ENCODE measurements around the gene CHD3. TPM values are rescaled to one million over a fixed set of nuclear protein-coding genes. Genes with fewer than 3 reads are reported as not detected.

The CHD3 gene
- polyA plus RNA-seq, 1 donor from 2014 or later: 115 TPM

DNA sequence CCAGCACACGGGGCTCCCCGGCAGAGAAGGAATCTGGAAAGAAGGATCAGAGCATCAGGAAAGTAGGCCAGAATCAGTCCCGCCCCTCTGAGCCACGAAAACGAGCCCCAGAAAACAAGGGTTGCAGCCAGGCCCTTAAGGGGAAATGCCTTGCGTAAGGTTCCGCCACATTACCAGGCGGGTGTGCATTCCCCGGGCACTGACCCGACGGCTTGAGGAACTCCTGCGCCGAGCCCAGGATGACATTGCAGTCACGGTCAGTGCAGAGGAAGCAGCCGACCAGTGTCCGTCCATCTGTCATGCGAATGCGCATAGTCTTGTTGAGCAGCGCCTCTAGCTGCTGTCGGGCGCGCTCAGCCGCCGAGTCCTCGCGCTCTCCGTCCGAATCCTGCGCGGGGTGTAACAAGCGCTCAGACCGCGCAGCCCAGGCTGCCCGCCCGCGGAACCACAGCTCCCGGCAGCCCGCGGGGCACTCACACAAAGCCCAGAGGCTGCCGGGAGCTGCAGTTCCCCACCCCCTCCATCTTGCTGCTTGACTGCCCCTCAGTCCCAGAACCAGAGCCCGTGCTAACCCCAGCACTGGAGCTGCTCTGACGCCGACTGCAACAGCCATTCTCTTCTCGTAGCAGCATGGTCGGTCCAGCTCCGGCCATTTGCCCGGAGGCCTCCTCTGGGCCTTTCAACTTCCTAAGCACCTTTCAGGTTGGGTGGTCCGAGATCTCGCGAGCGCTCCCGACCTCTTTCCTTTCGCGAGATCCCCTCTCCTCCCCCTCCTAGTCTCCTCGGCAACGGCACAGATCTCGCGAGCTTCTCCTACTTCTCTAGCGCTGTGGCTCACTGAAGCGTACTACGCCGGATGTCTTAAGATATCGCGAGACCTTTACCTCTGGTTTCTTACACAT, 31.5 kb upstream of the CHD3 start, which contains the start of gene NAA38:
NAA38 (minus strand) TSS at position 749 of the 902 bp plus-strand sequence; CDS start at position 653, 96 bp downstream.
- H3K4me2 ChIP-seq (ENCODE audit: low read length): peak within 1 kb of the TSS; percentile 97
- H3F3A ChIP-seq (ENCODE audit: insufficient read depth, low read length, poor library complexity, severe bottlenecking): peaks cover 13% of the 10 kb centered on the region
- H3K4me3 ChIP-seq (ENCODE audit: low read length): peak within 1 kb of the TSS; percentile 85
- peak within 1 kb of the TSS; percentile 90 for H2AFZ ChIP-seq (ENCODE audit: low read depth, low read length)
- H4K20me1 ChIP-seq (ENCODE audit: insufficient read depth): peaks cover 9% of the 10 kb centered on the region
- no peaks in the 10 kb centered on the region for H3K9me2 ChIP-seq (ENCODE audit: insufficient read depth, low read length)
- peaks cover 18% of the 10 kb centered on the region for H3K79me2 ChIP-seq (replicated peaks; ENCODE audit: insufficient read depth, low read length)
- TF ChIP-seq, protein P1, sequence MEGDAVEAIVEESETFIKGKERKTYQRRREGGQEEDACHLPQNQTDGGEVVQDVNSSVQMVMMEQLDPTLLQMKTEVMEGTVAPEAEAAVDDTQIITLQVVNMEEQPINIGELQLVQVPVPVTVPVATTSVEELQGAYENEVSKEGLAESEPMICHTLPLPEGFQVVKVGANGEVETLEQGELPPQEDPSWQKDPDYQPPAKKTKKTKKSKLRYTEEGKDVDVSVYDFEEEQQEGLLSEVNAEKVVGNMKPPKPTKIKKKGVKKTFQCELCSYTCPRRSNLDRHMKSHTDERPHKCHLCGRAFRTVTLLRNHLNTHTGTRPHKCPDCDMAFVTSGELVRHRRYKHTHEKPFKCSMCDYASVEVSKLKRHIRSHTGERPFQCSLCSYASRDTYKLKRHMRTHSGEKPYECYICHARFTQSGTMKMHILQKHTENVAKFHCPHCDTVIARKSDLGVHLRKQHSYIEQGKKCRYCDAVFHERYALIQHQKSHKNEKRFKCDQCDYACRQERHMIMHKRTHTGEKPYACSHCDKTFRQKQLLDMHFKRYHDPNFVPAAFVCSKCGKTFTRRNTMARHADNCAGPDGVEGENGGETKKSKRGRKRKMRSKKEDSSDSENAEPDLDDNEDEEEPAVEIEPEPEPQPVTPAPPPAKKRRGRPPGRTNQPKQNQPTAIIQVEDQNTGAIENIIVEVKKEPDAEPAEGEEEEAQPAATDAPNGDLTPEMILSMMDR (IDR thresholded peaks at IDR 0.05; ENCODE audit: poor library complexity, severe bottlenecking): peak; percentile 51
- TF ChIP-seq POLR2AphosphoS5 (IDR thresholded peaks at IDR 0.05): peak; percentile 62
- no peak for TF ChIP-seq RAD21 (conservative IDR thresholded peaks at IDR 0.05)
- TF ChIP-seq SMC3 (conservative IDR thresholded peaks at IDR 0.05; ENCODE audit: poor library complexity): peak; percentile 38
- TF ChIP-seq TAF1 (IDR thresholded peaks at IDR 0.05; ENCODE audit: low read depth): peak; percentile 21
- peak within 1 kb of the TSS; percentile 92 for H3K9ac ChIP-seq (ENCODE audit: low read length)
- no peaks in the 10 kb centered on the region for H3K27me3 ChIP-seq (ENCODE audit: insufficient read depth, low read depth, low read length)
- H3K36me3 ChIP-seq (ENCODE audit: insufficient read depth, low read length): no peaks in the 10 kb centered on the region
- no peaks in the 10 kb centered on the region for H3K9me3 ChIP-seq (ENCODE audit: low read length)
- peak within 1 kb of the TSS; percentile 98 for H3K27ac ChIP-seq (ENCODE audit: low read length)

DNA sequence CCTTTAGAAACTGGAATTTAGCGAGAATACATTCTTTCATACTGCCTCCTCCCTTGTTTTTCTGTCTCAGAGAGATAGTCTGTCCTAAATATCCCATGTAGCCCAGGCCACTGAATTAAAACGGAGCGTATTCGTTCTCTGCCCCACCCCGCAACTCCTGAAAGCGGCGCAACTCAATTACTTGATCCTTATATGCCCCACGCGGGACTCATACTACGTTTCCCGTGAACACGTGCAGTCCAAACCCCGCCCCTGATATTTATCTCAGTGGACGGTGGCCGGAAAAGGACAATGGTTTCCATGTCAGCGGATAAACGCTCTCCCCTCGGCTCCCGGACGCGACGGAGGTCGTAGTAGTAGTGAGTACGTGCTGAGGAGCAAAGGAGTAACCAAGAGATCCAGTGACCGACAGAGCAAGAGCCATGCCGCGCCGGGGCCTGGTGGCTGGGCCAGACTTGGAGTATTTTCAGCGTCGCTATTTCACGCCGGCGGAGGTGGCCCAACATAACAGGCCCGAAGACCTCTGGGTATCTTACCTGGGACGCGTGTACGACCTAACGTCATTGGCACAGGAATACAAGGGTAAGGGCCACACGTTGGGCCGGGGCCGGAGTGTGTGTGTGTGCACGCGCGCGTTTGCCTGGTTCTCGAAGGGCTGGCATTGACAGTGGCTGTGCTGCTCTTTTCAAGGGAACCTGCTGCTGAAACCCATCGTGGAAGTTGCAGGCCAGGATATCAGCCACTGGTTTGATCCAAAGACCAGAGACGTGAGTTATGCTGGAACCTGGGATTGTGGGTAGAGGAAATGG, 30.7 kb upstream of the CHD3 start, which contains the start of gene CYB5D1:
CYB5D1 (plus strand) TSS at position 291 of the 809 bp plus-strand sequence; CDS start at position 423, 132 bp downstream.
- Histone ChIP-seq H3K27me3 (ENCODE audit: insufficient read depth, low read depth, low read length) (no peaks in the 10 kb centered on the region), H3K27ac (ENCODE audit: low read length) (peak within 1 kb of the TSS; percentile 98), H4K20me1 (ENCODE audit: insufficient read depth) (peaks cover under 1% of the 10 kb centered on the region), H3K9me2 (ENCODE audit: insufficient read depth, low read length) (no peaks in the 10 kb centered on the region), H3K4me3 (ENCODE audit: low read length) (peak within 1 kb of the TSS; percentile 85), H3K9ac (ENCODE audit: low read length) (peak within 1 kb of the TSS; percentile 92), H2AFZ (ENCODE audit: low read depth, low read length) (peak within 1 kb of the TSS; percentile 90), H3K4me2 (ENCODE audit: low read length) (peak within 1 kb of the TSS; percentile 97), H3K79me2 (replicated peaks; ENCODE audit: insufficient read depth, low read length) (peaks cover 19% of the 10 kb centered on the region), H3F3A (ENCODE audit: insufficient read depth, low read length, poor library complexity, severe bottlenecking) (peaks cover 13% of the 10 kb centered on the region), H3K9me3 (ENCODE audit: low read length) (no peaks in the 10 kb centered on the region), H3K36me3 (ENCODE audit: insufficient read depth, low read length) (no peaks in the 10 kb centered on the region)
- TF ChIP-seq TAF1 (IDR thresholded peaks at IDR 0.05; ENCODE audit: low read depth) (no peak), SMC3 (conservative IDR thresholded peaks at IDR 0.05; ENCODE audit: poor library complexity) (peak; percentile 25), RAD21 (conservative IDR thresholded peaks at IDR 0.05) (no peak), EZH2 (IDR thresholded peaks at IDR 0.05; ENCODE audit: borderline replicate concordance, insufficient read depth, low read length, poor library complexity, severe bottlenecking) (no peak), POLR2AphosphoS5 (IDR thresholded peaks at IDR 0.05) (no peak), MXI1 (conservative IDR thresholded peaks at IDR 0.05; ENCODE audit: poor library complexity, severe bottlenecking) (peak; percentile 98), EP300 (conservative IDR thresholded peaks at IDR 0.05; ENCODE audit: poor library complexity, severe bottlenecking) (no peak)
- TF ChIP-seq, protein P2, sequence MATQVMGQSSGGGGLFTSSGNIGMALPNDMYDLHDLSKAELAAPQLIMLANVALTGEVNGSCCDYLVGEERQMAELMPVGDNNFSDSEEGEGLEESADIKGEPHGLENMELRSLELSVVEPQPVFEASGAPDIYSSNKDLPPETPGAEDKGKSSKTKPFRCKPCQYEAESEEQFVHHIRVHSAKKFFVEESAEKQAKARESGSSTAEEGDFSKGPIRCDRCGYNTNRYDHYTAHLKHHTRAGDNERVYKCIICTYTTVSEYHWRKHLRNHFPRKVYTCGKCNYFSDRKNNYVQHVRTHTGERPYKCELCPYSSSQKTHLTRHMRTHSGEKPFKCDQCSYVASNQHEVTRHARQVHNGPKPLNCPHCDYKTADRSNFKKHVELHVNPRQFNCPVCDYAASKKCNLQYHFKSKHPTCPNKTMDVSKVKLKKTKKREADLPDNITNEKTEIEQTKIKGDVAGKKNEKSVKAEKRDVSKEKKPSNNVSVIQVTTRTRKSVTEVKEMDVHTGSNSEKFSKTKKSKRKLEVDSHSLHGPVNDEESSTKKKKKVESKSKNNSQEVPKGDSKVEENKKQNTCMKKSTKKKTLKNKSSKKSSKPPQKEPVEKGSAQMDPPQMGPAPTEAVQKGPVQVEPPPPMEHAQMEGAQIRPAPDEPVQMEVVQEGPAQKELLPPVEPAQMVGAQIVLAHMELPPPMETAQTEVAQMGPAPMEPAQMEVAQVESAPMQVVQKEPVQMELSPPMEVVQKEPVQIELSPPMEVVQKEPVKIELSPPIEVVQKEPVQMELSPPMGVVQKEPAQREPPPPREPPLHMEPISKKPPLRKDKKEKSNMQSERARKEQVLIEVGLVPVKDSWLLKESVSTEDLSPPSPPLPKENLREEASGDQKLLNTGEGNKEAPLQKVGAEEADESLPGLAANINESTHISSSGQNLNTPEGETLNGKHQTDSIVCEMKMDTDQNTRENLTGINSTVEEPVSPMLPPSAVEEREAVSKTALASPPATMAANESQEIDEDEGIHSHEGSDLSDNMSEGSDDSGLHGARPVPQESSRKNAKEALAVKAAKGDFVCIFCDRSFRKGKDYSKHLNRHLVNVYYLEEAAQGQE (IDR thresholded peaks at IDR 0.05; ENCODE audit: borderline replicate concordance): peak; percentile 26
- TF ChIP-seq, protein P1 (IDR thresholded peaks at IDR 0.05; ENCODE audit: poor library complexity, severe bottlenecking): no peak
